GM12878 (cell line): ENCODE results near the gene ERP27.

Experiments used
- CEBPB ChIP-seq, 2 experiments: fragments of 150-350 bp in 1 of 2; IDR thresholded peaks; 2 replicates each; pipeline ENCODE4 v1.6.1; 2012 to 2014; ENCODE audit warnings: low read depth in 2 of 2, low read length in 2 of 2, borderline replicate concordance in 1 of 2, inconsistent platforms in 1 of 2
- JUNB ChIP-seq: IDR thresholded peaks from 2 replicates; pipeline ENCODE4 v1.6.1; 2016; ENCODE audit warnings: antibody characterized with exemption, mild to moderate bottlenecking
- MEF2B ChIP-seq: fragments of 450-650 bp; IDR thresholded peaks from 2 replicates; pipeline ENCODE4 v1.6.1; 2018; ENCODE audit warnings: mild to moderate bottlenecking, moderate library complexity; ENCODE audit not compliant: partially characterized antibody, poor library complexity, severe bottlenecking
- NFYA ChIP-seq: IDR thresholded peaks from 2 replicates; pipeline ENCODE4 v1.6.1; 2011; ENCODE audit warnings: low read depth, mild to moderate bottlenecking, low read length, improper control_type of control experiment, borderline replicate concordance
- NFYB ChIP-seq: IDR thresholded peaks from 2 replicates; pipeline ENCODE4 v1.6.1; 2011; ENCODE audit warnings: low read depth, mild to moderate bottlenecking, low read length, improper control_type of control experiment, moderate library complexity; ENCODE audit not compliant: insufficient read depth
- POLR2A ChIP-seq: IDR thresholded peaks from 2 replicates; pipeline ENCODE4 v1.6.1; 2011; ENCODE audit warnings: low read depth, mild to moderate bottlenecking, low read length
- POLR2AphosphoS5 ChIP-seq: IDR thresholded peaks from 2 replicates; pipeline ENCODE4 v1.6.1; 2011; ENCODE audit warnings: mild to moderate bottlenecking, low read length, inconsistent platforms
- SP1 ChIP-seq: IDR thresholded peaks from one replicate; pipeline ENCODE4 v1.6.1; 2011; ENCODE audit warnings: low read depth, low read length
- SREBF1 ChIP-seq: IDR thresholded peaks from 2 replicates; pipeline ENCODE4 v1.6.1; 2012; ENCODE audit warnings: mild to moderate bottlenecking, low read length
- SUPT20H ChIP-seq: IDR thresholded peaks from 2 replicates; pipeline ENCODE4 v1.6.1; 2011; ENCODE audit warnings: low read depth, mild to moderate bottlenecking, low read length, moderate library complexity, borderline replicate concordance; ENCODE audit not compliant: control insufficient read depth
- TAF1 ChIP-seq: IDR thresholded peaks from 2 replicates; pipeline ENCODE4 v1.6.1; 2011; ENCODE audit warnings: mild to moderate bottlenecking, low read depth, low read length, borderline replicate concordance
- YY1 ChIP-seq: IDR thresholded peaks from 2 replicates; pipeline ENCODE4 v1.6.1; 2011; ENCODE audit warnings: low read depth, mild to moderate bottlenecking, low read length
- TF ChIP-seq, protein P1 (sequence below), 3 experiments: IDR thresholded peaks in 2 of 3; conservative IDR thresholded peaks in 1 of 3; 2 replicates each; pipeline ENCODE4 v1.5.1; 2011; ENCODE audit warnings: low read depth in 3 of 3, low read length in 3 of 3, mild to moderate bottlenecking in 3 of 3, control low read depth in 2 of 3, moderate library complexity in 2 of 3, inconsistent platforms in 1 of 3, mixed read lengths in 1 of 3; ENCODE audit not compliant: control insufficient read depth in 2 of 3, insufficient read depth in 1 of 3; ENCODE audit errors: extremely low read depth in 1 of 3

DNA sequence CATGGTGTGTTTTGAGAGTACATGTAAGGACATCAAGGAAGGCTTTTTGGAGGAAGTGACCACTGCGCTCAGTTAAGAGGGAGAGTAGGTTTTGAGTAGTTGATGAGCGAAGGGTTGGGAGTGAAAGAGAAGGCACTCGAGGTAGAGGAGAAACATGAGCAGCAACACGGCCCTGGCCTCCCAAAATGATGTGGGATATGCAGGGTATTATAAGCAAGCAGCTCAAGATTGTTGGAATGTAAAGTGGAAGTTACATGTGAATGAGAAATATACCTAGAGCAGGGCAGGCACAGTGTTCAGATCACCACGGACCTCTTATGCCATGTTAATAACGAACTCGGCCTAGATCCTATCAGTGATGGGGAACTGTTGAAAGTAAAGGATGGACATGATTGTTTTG, 25.2 kb upstream of the ERP27 start:
- TF ChIP-seq CEBPB (IDR thresholded peaks at IDR 0.05; ENCODE audit: borderline replicate concordance in 1 of 2, low read depth in 2 of 2, low read length in 2 of 2) (no peak), TAF1 (no peak), POLR2A (no peak), SP1 (no peak), NFYA (no peak), SREBF1 (no peak), YY1 (no peak), POLR2AphosphoS5 (no peak), SUPT20H (no peak), MEF2B (no peak), JUNB (no peak), NFYB (no peak)
- TF ChIP-seq, protein P1, sequence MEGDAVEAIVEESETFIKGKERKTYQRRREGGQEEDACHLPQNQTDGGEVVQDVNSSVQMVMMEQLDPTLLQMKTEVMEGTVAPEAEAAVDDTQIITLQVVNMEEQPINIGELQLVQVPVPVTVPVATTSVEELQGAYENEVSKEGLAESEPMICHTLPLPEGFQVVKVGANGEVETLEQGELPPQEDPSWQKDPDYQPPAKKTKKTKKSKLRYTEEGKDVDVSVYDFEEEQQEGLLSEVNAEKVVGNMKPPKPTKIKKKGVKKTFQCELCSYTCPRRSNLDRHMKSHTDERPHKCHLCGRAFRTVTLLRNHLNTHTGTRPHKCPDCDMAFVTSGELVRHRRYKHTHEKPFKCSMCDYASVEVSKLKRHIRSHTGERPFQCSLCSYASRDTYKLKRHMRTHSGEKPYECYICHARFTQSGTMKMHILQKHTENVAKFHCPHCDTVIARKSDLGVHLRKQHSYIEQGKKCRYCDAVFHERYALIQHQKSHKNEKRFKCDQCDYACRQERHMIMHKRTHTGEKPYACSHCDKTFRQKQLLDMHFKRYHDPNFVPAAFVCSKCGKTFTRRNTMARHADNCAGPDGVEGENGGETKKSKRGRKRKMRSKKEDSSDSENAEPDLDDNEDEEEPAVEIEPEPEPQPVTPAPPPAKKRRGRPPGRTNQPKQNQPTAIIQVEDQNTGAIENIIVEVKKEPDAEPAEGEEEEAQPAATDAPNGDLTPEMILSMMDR (IDR thresholded peaks at IDR 0.05 in 2 of 3, conservative IDR thresholded peaks at IDR 0.05 in 1 of 3; ENCODE audit: control insufficient read depth in 2 of 3, extremely low read depth in 1 of 3, insufficient read depth in 1 of 3, low read depth in 3 of 3, low read length in 3 of 3) = no peak
